Stimulated activated CD4-positive, alpha-beta T cell treated with anti-CD3 and anti-CD28 coated beads, Interleukin-4, amount 100 ng/mL, for 1 hour (primary cell): Measurements from ENCODE around the gene BCL10.

Experiments
- DNase-seq: peaks from one replicate; pipeline ENCODE4 v3.0.0-alpha.2; 2020

BCL10 gene

GRCh38 chr1:85219853-85220610, 56.4 kb downstream of the BCL10 start:
- no peak for DNase-seq

DNA sequence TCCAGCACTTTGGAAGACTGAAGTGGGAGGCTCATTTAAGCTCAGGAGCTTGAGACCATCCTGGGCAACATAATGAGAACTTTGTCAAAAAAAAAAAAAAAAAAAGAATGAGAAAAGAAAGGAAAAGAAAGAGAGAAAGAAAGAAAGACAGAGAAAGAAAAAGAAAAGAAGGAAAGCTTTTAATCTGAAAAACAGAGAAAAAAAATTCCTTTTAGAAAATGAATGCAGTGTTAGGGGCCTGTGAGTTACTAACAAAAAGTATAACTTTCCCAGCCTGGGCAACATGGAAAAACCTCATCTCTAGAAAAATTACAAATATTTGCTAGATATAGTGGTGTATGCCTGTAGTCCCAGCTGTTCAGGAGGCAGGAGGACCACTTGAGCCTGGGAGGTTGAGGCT, 59.7 kb downstream of the BCL10 start:
- no peak for DNase-seq
